HG03432 (cell line): Measurements from ENCODE around the gene APC.

Experiments used
- ATAC-seq: cut with Tn5 transposase; IDR thresholded peaks from one replicate; pipeline ENCODE4 v1.9.1; 2021; ENCODE audit warnings: mild to moderate bottlenecking, moderate library complexity; ENCODE audit not compliant: unreplicated experiment

APC gene

GRCh38 chr5:112776301-112776856 lies 38.7 kb downstream of the APC start:
- no peak for ATAC-seq

GRCh38 chr5:112779531-112779930 lies 41.8 kb downstream of the APC start:
- ATAC-seq: no peak

DNA sequence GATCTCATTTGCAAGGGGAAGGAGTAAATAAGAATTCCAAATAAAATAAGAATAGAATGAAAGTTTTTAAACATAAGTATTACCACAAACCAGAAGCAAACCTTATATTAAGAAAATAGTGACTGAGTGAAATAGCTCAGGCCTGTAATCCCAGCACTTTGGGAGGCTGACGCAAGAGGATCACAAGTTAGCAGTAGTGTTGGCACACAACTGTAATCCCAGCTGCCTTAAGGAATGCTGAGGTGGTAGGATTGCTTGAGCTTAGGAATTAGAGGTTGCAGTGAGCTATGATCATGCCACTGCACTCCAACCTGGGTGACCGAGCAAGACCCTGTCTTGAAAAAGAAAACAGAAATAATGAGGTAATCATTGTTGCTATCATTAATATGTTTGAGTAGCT lies 47.0 kb downstream of the APC start:
- ATAC-seq: no peak

GRCh38 chr5:112787261-112787660 lies 49.6 kb downstream of the APC start:
- no peak for ATAC-seq

DNA sequence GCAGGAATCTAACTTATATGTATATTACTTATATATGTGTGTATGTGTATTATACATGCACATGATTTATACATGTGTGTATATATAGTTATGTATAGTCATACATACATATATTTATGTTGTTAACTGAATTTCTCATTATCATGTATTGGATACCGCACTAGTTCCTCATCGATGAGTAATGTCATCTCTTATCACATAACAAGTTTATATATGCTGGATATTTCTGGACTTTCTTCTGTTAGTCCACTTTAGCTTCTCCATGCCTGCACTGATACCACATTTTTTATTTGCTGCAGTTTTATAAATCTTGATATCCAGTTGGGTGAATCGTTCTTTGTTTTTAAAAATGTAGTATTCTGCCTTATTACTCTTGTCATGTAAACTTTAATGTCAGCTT lies 50.2 kb downstream of the APC start:
- ATAC-seq: no peak

- ATAC-seq: no peak
These were observed 55.5 kb downstream of the APC start for GRCh38 chr5:112793201-112793600.

DNA sequence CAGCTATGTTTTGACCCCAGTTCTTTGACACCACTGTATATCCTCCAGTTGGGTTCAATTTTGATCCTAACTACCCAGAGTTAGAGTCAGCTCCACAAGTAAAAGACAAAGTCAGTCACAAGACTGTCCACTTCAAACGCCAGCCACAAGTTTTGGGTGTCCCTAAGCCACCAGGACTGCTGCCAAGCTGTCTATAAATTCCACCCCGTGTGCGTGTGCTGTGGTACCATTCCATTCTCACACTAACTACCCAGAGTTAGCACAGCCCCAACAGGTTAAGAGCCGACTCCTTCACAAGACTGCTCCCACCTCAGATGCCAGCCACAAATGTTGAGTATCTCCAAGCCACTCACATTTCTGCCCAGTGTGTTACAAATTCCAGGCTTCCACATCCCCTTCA lies 56.7 kb downstream of the APC start:
- no peak for ATAC-seq

GRCh38 chr5:112795342-112795741 lies 57.7 kb downstream of the APC start:
- ATAC-seq: no peak

DNA sequence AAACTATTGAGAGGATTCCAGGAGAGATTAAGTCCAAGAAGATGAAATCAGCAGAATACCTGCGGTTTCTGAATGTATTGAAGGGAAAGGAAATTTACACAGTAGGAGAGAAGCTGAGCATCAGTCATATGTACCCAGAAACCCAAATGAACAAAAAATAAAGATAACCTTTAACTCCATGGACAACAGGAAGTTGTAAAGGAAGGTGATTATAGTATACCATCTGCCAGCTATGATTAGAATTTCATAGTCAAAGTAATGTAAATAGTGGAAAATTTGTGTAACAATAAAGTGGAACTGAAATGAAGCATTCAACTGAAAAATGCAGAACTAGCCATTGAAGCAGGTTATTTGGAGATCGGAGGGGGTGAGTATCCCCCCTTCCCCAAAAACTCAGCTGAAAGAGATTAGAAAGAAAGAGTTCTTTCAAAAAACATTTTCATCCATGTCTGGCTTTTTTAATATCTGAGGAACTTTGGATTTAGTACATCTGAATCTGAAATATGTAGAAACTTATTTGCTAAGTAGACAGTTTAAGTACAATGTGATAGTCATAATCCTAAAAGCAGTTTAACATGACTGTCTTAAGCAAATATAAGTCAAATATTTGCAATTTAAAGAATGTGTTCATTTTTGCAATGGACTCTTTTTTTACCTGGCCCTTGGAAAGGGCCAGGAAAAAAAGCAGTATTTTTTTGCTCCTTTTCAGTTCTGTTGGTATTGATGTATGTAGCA lies 58.4 kb downstream of the APC start:
- ATAC-seq: no peak

- ATAC-seq: no peak
These were observed 62.0 kb downstream of the APC start for GRCh38 chr5:112799661-112800060.

DNA sequence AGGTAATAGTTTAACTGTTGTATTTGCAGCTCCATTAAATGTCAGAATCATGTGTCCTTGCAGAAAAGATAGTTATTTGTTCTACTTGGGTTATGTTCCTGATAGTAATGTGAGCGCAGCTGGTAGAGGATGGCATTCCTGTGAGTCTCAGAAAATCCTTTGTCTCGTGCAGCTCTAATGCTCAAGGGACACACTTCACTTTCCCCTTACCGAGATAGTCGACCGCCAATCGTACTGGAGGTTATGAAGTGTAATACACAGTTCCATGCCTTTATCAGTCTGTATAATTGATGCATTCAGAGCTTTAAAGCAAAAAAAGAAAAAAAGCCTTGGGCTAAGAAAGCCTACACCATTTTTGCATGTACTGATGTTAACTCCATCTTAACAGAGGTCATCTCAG lies 63.2 kb downstream of the APC start:
- no peak for ATAC-seq

DNA sequence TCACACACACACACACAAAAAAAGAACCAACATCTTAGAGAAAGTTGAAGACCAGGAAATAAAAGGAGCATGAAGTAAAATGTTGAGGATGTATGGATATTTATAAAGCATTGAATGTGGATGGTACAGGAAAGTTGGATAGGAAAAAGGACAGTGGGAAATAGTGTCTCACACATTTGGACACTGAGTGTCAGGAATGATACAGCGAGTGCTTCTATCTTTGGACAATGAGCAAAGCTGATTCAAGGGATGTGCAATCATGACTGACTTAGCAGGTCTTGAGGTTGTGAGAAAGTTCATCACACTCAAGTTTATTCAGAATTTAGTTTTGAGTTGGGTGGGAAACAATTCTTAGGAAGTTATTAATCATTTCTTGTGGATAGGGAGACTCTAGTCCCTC lies 73.3 kb downstream of the APC start:
- no peak for ATAC-seq

- ATAC-seq: no peak
These were observed 74.9 kb downstream of the APC start for GRCh38 chr5:112812549-112812948.

- ATAC-seq: no peak
These were observed 82.6 kb downstream of the APC start for GRCh38 chr5:112820246-112820645.

DNA sequence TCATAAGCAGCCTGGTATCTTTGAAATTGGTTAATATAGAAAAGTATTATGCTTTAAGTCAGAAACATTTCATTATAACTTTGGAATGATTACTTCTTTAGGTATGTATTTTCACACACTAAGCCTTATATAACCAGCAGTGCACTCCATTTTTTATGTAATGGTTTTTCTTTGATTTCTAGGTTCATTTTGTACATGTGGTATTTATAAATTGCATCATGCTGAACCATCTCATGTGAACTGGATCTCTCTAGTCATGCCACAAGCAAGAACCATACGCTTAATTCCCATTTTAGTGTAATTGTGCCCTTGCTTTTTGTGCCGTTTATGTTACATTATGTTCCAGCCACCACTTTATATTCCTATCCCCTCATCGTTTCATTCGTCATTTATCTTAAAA lies 84.8 kb downstream of the APC start:
- no peak for ATAC-seq

DNA sequence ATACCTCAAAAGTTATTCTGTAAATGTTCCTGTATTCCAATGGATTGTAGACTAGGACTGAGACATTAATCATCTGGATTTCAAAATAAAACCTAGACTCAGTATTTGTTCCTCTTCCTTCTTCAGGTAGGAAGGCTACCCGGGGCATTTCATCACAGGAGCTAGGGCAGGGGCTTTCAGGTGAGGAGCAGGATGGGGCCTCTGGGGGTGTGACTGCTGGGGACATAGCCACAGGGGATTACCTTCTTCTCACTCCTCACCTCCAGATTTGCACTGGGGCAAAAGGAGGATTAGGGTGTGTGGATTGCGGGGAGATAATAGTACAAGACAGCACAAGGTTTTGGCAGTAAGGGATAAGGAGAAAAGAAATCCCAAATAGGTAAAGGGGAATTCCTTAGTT lies 85.5 kb downstream of the APC start:
- ATAC-seq: no peak

DNA sequence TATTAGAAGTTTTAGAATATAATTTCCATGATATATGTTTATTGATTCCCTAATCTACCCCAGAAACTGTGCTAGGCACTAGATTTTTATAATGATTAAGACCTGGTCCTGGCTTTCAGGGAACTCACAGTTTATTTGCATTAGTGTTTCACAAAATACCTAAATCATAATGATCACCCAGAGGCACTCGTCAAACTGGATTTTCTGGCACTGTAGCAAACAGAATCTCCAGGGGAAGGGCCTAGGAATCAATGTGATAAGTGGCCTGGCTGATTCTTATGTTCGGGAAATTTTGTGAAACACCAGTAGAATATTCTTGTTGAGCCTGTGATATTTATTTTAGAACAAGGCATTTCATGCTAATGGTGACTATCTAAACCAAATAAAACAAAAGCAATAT lies 86.0 kb downstream of the APC start:
- no peak for ATAC-seq

DNA sequence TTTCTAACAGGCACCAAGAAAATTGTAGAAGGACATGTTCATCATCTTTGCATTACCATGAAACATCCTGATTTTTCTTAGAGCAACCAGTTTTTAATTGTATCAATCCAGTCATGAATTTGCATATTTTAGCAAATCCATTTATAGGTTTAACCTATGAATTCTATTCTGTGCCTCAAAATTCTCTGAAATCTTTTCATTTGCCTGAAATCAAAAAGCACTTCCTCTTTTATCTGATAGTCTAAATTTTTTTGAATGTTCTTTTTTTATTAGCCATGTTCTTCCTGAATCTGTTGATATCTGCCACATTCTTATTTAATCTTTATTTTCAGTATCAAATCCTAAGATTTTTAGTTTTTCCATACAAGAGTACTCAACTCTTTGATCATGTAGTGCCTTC lies 86.5 kb downstream of the APC start:
- ATAC-seq: no peak

DNA sequence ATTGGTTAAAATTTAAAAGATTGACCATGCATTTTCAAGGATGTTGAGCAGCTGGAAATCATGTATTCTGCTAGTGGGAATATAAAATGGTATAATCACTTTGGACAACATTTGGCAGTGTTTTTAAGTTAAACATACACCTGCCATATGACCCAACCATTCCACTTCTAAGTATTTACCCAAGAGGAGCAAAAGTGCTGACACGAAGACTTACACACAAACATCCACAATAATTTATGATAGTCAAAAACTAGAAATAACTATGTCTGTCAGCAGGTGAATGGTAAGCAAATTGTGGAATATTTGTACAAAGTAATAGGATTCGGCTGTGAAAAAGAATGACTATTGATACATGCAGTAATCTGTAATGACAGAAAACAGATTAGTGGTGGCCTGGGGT lies 92.7 kb downstream of the APC start:
- ATAC-seq: no peak

GRCh38 chr5:112833971-112834370 lies 96.3 kb downstream of the APC start:
- ATAC-seq: no peak

- ATAC-seq: no peak
These were observed 106.8 kb downstream of the APC start for GRCh38 chr5:112844489-112844888.

- ATAC-seq: no peak
These were observed 108.9 kb downstream of the APC start for GRCh38 chr5:112846556-112846955.

GRCh38 chr5:112847306-112847705 lies 109.6 kb downstream of the APC start:
- no peak for ATAC-seq
